Stimulated activated CD8-positive, alpha-beta memory T cell treated with anti-CD3 and anti-CD28 coated beads, Interleukin-2, amount 100 ng/mL, for 48 hours (primary cell): ENCODE data around the gene DIMT1.
A peak's percentile ranks its signal among the peaks of the same experiment; 100 is the strongest.

Experiments
- DNase-seq, 2 donors: peaks; one replicate each; pipeline ENCODE4 v3.0.0-alpha.2; 2020; ENCODE audit warnings: low read depth in 2 of 2

The DIMT1 gene

DNA sequence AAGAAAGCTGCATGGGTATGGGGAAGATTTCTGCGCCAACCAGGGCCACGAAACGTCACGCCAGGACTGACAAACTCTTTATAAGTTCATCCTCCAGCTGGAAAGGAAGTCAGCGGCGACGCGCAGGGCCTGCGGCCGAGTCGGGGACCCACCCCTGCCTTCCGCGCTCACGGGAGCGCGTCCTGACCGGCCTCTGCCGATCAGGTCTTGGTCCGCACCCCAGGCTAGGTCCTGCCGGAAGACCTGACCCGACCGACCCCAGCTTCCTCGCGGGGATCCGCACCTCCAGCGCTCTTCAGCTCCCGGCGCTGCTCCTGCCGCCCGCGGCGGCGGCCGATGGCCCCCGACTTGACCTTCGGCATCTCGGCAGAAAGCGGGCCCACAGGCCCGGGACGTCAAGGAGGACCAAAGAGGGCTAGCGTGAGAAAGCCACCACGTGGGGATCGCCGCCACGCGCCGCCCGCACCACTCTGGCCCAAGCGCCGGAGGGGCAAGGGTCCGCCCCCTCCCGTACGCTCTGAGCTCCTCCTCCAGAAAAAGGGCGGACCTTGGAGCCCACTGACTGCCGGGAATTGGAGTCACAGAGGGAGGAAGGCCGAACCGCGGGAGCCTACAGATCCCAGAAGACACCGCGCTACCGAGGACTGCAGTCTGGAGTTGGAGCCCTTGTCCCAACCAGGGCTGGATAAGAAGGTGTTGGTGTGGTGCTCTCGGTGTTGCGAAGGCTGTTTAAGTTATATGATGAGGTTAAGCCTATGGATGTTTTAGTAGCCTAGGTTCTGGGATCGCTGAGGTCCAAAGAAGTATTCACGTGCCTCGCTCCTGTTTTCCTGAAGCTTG, at the start of gene DIMT1:
DIMT1 (minus strand) TSS at position 495 of the 840 bp plus-strand sequence; CDS start at position 362, 133 bp downstream.
- peak; percentile 83 to 91 for DNase-seq

DNA sequence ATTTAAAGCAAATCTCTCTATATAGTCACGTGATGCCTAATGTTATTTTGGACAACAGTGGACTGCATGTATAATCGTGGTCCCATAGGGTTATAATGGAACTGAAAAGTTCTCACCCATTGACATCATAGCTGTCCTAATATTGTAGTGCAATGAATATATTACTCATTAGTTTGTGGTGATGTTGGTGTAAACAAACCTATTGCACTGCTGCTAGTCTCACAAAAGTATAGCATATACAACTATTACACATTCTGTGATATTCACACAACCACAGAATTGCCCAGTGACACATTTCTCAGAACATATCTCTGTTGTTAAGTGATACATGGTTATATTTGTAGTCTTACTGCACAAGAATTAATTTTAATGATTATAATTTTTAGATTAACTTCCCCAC, 46.6 kb upstream of the DIMT1 start:
- no peak for DNase-seq

DNA sequence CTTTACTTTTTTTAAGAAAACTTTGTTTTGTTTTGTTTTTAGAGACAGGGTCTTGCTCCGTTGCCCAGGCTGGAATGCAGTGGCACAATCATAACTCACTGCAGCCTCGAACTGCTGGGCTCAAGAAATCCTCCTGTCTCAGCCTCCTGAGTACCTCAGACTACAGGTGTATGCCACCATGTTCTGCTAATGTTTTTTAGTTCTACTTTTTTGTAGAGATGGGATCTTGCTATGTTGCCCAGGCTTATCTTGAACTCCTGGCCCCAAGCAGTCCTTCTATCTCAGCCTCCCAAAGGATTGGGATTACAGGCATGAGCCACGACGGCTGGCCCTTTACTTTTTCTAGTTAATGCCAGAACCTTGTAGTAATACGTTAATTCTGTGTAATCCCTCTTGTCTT, 44.8 kb upstream of the DIMT1 start:
- DNase-seq, result no peak

DNA sequence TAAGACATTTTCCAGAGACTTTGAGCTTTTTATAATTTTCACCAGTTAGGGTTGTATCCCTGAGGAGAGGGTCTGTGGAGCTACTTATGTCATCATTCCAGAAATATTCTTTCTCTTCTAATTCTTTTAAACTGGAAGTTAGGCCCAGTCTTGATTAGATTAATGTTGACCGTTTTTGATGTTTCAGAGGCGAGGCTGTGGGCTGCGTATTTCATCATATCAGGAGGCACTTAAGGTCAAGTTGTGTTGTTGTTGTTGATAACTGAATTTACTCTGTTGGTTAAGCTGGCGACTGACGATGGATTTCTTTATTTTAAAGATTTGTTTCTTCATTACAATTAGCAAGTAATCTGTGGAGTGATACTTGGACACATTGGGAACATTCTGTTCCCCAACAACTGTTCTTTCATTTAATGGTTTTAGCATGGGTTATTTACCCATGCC, 28.9 kb upstream of the DIMT1 start:
- no peak for DNase-seq

DNA sequence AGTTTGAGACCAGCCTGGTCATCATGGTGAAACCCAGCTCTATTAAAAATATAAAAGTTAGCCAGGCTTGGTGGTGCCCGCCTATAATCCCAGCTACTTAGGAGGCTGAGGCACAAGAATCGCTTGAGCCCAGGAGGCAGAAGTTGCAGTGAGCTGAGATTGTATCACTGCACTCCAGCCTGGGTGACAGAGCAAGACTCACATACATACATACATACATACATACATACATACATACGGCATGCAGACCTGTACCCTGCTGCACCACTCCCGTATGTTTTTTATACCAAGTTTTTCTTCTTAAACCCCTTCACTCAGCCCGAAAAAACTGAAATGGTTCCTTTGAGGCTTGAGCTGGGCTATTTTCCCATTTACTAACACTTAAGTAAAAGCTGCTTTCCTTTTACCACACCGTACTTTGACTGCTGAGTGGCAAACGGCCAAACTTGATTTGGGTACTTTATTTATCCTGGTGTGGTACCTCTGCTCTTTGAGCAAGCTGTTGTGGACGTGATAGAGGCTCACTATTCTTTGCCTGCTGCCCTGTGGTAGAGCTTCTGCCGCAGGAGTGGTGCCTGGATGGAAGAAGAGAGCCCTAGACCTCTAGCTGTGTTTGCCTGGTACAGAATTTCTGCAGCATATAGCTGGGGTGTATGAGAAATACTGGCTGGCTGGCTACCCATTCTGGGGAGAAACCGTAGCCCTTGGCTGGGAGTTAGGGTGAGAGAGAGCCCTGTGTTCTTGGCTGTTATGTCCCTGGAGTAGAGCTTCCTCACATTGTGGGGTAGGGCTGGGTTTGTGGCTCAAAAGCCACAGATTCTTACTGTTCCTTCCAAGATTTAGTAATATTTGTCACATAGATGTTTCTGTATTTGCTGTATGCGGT, 28.3 kb upstream of the DIMT1 start:
- no peak for DNase-seq

DNA sequence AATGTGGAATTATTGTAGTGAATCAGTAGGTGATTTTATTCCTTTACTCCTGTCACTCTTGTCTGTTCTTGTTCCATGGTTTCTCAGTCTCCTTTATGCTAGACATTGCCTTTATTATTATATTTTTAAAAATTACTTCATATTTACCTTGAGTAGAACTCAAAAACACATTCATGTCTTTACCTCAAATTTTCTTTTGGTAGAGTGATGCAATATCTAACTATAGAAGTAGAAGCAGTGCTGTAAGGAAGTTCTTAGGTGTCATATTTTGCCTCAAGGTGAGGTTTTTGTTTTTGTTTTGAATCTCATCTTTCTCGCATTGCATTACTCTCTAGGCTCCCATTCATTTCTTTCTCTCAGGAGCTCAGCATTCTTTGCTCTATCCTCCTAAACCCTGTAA, 21.1 kb upstream of the DIMT1 start:
- DNase-seq, result no peak

DNA sequence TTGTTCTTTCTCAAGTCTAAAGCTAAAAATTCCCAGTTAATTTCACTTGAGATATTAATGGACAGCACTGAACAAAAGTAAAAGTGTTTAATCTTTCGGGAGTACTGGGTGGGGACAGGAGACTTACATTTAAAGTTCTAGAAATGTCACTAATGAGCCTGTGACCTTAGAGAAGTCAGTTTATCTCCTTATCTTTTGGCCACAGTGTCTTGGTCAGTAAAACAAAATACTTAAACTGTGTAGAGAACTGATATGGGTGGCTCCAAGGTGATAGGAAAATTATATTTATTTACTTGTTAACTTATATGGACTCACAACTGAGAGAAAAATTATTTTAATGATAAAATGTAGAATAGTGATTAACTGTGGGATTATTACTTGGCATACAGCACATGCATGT, 17.7 kb upstream of the DIMT1 start:
- DNase-seq, result no peak

DNA sequence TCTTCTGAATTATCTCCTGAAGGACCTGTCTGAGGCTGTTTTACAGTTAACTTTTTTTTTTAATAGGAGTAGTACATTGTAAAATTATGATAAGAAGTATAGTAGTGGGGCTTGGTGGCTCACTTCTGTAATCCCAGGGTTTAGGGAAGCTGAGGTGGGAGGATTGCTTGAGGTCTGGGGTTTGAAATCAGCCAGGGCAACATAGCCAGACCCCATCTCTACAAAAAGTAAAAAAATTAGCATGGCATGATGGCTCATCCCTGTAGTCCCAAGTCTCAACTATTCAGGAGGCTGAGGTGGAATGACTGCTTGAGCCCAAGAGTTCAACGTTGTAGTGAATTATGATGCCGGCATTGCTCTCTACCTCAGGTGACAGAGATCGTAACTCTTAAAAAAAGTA, 15.9 kb upstream of the DIMT1 start:
- no peak for DNase-seq

DNA sequence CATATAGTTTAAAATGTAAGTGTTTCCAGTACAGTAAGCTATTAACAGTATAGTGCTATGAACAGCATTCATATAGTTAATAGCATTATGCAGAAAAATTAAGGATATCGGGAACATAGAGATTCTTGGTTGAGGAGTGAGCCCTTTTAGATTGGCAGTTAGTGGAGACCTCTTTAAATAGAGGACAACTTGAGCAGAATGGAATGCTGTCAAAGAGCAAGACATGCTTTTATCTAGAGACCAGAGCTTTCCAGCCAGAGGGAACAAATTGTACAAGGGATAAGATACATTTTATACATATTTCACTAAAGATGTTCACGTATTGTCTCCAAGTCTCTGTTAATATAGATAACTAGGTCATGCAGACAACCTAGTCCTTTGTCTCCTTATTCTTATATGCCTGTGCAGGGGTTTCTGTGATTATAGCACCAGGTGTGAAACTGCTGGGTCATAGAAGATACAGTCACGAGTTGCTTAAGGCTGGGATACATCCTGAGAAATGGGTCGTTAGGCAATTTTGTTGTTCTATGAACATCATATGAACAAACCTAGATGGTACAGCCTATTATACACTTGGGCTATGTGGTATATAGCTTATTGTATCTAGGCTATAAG, 14.9 kb upstream of the DIMT1 start:
- DNase-seq, result no peak

DNA sequence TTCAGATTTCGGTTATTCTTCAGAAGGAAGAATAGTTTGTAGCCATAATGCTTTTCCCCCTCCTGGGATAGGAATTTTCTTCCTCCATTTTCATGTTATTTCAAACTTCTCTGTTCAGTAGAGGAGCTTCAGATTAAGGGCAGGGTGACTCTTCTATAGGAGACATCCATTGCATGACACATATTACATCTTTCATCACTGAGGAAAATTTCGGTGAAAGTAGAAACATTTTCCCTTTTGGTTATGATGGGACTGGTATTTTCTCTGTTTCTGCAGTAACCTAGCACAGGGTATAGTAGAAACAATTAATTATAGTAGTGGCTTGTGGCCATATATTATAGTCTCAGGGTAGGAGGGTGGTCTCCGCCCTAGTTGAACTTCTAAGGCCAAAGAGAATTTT, 10.0 kb upstream of the DIMT1 start:
- DNase-seq, result no peak

DNA sequence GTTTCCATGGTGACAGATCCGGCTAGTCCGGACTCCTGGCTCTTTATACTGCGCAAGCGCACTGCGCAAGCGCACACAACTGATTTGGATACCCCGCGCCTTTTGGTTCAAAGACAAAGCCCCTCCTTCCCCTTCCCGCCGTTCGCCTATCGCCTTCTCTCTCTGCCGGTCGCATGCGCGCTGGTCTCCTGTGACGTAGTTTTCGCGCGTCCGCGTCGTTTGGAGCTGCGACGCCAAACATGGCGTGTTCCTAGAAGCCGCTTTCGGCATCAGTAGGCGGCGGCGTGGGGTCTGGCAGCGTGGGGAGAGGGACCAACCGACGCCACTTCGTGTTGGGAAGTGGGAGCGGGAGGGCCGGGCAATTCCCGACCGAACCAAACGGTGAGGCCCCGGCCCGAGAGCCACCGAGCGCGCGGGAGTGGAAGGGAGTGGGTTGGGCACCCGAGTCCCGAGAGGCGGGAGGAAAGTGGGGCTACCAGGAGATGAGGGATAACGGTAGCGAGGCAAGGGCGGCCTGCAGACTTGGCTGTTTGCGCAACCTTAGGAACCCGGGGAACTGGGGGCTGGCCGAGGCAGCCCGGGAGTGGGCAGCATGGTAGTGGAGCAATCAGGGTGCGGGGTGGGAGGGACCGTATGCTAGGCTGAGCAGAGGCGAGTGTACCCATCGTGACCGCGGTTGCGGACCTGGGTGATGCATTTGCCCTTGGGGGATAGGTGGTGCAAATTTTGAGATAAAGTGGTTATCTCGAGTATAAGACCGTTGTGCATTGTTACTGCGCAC, 9.0 kb upstream of the DIMT1 start, which contains the start of gene IPO11:
IPO11 (plus strand) TSS at position 215 of the 781 bp plus-strand sequence. CDS start 24,517 bp downstream, outside the sequence.
- DNase-seq, result peak; percentile 95 to 99

DNA sequence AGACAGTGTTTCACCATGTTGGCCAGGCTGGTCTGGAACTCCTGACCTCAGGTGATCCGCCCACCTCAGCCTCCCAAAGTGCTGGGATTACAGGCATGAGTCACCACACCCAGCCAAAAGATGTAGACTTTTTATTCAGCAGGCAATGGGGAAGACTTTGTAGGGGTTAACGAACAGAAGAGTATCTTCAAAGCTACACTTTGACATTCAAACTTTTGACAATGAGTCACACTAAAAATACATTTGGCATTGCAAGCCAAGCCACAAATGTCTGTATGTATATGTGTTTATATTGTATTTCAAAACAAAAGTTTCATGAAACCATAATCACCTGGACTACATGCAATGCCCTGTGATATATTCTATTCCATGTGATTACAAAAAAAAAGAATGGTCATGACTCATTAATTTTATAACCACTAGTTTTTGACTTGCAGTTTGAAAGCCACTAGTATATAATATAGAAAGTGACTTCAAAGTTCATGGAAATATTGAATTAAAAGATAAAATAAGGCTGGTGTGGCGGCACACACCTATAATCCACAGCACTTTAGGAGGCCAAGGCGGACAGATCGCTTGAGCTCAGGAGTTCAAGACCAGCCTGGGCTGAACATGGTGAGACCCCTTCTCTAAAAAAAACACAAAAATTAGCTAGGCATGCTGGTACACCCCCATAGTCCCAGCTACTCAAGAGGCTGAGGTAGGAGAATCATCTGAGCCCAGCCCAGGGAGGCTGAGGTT, 8.3 kb downstream of the DIMT1 start:
- DNase-seq, result no peak

DNA sequence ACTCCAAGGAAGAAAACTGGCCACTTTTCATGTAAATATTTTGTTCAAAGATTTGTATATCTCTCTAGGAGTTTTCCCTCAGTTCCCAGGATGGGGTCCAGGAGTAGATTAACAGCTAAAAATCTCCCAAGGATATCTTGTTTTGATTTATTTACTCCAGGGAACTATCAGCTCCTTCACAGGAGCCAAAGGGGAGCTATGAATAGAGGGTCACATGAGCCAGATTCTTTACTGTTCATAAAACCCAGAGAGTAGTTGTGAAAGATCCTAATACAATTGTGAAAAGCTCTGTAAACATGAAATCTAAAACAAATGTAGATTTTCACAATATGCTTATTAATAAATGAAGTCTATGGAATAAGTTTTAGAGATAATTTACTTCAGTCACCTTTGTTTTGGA, 16.9 kb downstream of the DIMT1 start:
- DNase-seq, result no peak

DNA sequence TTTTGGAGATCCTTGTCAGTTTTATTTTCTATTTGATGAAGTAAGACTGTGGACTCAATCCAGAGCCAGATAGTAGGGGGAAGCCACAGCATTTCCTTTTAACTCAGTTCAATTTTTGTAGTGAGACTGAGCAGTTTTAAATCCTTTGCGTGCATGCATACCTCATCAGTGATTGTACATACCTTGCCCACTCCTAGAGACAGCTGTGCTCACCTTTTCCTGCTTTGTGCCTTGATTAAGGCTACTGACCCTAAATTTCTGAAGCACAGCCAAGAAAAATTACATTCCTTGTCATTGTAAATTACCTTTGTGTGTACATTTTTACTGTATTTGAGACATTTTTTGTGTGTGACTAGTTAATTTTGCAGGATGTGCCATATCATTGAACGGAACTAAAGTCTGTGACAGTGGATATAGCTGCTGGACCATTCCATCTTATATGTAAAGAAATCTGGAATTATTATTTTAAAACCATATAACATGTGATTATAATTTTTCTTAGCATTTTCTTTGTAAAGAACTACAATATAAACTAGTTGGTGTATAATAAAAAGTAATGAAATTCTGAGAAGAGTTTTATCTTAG, 17.8 kb downstream of the DIMT1 start:
- DNase-seq, result no peak

DNA sequence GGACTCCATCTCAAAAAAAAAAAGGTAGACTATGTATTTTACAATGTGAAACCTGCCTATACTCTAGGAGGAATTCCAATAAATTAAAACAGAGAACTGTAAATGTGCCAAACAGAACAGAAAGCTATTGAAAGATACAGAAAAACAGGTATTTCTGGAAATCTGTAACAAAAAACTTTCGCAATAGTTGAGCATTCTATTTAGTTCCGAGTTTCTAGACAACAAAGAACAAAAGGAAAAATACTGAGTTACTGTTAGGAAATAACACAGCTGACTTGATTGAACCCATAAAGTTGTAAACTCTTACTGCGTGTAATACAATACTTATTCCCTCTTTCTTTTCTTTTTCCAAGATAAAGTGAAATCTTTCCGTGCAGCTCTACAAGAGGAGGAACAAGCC, 18.6 kb downstream of the DIMT1 start:
- no peak for DNase-seq

DNA sequence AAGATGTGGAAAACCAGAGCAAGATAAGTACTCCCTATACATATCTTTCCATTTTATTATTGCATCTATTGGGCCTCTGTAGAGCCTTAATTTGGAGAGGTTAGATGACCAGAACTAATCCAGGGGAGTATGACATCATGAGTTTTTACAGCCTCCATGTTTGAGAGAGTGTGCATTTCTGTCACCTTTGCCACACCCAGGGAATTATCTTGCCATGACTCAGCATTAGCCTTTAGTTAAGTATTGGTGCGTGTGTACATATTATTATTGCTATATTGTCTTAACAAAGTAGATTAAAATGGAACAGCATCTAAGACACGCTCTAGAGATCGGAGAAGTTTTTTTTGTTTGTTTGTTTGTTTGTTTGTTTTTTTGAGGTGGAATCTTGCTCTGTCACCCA, 27.6 kb downstream of the DIMT1 start:
- no peak for DNase-seq

DNA sequence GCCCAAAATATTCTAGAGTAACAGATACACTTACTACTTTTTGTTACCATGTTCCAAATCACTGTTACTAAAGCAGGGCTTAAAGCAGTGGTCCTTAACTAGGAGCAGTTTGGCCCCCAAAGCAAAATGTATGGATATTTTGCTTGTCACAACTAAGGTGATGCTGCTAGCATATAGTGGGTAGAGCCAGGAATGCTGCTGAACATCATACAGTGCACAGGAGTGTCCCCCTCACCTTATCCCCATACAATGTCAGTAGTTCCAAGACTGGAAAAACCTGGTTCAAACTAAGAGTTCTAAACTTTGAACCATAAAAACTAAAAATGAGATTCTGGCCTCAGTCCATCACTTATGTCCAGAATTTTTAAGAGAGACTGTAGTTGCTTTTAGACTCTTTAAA, 28.1 kb downstream of the DIMT1 start:
- no peak for DNase-seq

DNA sequence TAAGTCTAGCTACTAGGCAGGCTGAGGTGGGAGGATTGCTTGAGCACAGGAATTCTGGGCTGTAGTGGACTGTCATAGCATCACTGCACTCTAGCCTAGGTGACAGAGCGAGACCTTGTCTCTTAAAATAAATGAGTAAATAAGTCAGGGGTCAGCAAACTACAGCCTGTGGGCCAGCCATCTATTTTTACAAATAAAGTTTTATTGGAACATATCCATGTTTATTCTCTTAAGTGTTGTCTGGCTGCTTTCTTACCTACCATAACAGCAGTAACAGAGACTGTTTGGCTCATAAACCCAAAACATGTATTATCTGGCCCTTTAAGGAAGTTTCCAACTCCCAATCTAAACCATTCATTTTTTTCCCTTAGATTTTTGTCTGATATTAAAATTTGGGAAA, 29.6 kb downstream of the DIMT1 start:
- no peak for DNase-seq

DNA sequence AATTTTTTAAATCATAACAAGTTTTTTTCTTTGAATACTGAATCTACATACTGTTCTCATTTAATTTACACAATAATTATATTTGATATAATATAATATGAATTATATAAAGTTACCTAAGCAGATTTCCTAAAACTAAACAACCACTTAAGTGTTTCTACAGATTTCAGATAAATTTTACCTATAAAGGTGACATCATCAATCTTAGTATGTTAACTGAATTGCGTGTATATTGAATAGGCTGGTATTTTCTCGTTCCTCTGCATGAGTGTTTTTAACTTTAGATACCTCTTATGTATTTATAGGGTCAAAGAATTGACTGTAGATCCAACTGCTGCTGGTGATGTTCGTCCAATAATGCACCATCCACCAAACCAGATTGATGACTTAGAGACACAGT, 30.3 kb downstream of the DIMT1 start:
- no peak for DNase-seq

DNA sequence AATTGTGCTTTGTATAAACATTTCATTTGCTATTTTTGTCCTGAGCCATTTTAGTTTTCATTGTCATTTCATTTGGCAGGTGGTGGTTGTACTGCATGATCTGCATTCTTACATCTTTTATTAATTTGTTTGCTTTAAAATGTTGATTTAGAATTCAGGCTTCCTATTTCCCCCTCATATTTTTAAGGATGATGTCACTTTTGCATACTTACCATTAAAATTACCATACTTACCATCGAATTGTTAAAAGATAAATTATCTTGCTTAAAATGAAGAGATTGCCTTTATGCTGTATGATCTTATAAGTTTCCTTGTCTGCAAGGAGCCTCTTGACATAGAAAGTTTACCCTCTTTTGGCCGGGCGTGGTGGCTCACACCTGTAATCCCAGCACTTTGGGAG, 31.1 kb downstream of the DIMT1 start:
- DNase-seq, result no peak
